Measurements from ENCODE around the gene UFM1. TPM values are rescaled to one million over a fixed set of nuclear protein-coding genes. Genes with fewer than 3 reads are reported as not detected.
A peak's percentile ranks its signal among the peaks of the same experiment; 100 is the strongest.

UFM1 gene
- total and polyA plus RNA-seq, 11 donors = 14.6 to 40.8 (median 27.9) TPM

DNA sequence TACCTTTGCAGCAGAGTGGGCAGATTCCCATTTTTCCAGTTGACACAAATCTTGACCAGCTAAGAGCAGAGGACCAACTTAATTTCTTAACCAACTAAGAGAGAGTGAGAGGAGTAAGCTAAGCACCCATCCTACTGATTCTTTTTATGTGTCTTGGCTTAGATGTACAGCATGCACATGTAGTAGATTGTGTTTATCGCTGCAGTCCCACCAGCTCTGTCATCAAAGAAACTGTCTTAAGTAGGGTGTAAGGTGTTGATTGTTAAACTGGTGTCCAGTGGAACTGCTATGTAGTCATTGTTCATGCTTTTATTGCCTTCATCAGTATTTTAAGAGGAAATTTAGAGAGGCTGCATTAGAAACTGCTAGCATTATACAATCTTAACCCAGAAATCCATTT lies 9.0 kb upstream of the UFM1 start:
- Histone ChIP-seq H3K27me3 (no peaks in the 10 kb centered on the region), H3K27ac (no peak overlapping the region), H3K9me3 (no peaks in the 10 kb centered on the region), H3K4me1 (no peaks in the 10 kb centered on the region), H3K4me3 (no peak overlapping the region), H3K36me3 (no peaks in the 10 kb centered on the region)
- DNase-seq (no peak), ATAC-seq (no peak)
- TF ChIP-seq, protein P1, sequence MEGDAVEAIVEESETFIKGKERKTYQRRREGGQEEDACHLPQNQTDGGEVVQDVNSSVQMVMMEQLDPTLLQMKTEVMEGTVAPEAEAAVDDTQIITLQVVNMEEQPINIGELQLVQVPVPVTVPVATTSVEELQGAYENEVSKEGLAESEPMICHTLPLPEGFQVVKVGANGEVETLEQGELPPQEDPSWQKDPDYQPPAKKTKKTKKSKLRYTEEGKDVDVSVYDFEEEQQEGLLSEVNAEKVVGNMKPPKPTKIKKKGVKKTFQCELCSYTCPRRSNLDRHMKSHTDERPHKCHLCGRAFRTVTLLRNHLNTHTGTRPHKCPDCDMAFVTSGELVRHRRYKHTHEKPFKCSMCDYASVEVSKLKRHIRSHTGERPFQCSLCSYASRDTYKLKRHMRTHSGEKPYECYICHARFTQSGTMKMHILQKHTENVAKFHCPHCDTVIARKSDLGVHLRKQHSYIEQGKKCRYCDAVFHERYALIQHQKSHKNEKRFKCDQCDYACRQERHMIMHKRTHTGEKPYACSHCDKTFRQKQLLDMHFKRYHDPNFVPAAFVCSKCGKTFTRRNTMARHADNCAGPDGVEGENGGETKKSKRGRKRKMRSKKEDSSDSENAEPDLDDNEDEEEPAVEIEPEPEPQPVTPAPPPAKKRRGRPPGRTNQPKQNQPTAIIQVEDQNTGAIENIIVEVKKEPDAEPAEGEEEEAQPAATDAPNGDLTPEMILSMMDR (IDR thresholded peaks at IDR 0.05) = no peak
- TF ChIP-seq POLR2A (IDR thresholded peaks at IDR 0.05) = no peak
- intact Hi-C loops (cut with DNase I) = loop anchor here in 2 of 10 donors (10.0 kb wide), 2 partner anchors 74 to 1276 kb away; no protein-coding TSS in a partner anchor
- WGBS, 4 donors = 85 to 97% (median 94%) methylated on average over 1 of the region's 1 CpG

DNA sequence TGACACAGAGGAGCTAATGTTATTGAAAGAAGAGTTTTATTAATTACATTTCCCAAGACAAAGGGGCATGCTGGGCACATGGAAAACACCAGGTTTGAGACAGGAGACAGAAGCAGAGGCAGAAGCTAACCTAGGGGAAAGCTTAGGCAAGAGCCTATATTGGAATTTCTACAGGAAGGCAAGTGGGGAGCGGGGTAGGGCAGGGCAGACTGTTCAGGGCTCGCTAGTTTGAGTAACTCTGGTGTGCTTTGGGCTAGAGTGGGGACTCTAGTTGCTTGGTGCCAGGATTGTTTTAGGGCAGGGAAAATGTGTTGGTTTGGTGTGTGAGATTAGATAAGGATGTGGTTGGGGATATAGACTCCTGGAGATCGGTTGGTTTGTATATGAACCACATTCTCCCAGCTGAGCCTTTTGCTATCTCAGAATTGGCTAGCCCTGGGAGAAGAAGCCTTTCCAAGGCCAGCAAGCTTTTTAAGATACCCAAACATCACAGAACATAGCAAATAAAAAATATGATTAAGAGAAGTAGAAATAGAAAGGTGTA lies 8.4 kb upstream of the UFM1 start:
- TF ChIP-seq, protein P1 (IDR thresholded peaks at IDR 0.05) = no peak
- TF ChIP-seq POLR2A (IDR thresholded peaks at IDR 0.05) = no peak
- no peak for DNase-seq
- 77 to 88% (median 82%) methylated on average over 3 of the region's 3 CpGs for WGBS, 4 donors
- intact Hi-C loops (cut with DNase I) = loop anchor here in 2 of 10 donors (10.0 kb wide), 2 partner anchors 74 to 1276 kb away; no protein-coding TSS in a partner anchor
- H3K4me3 ChIP-seq = no peak overlapping the region
- no peak for ATAC-seq
- no peaks in the 10 kb centered on the region for H3K36me3 ChIP-seq
- H3K27me3 ChIP-seq = no peaks in the 10 kb centered on the region
- H3K4me1 ChIP-seq = no peaks in the 10 kb centered on the region
- no peak overlapping the region for H3K27ac ChIP-seq
- H3K9me3 ChIP-seq = no peaks in the 10 kb centered on the region

DNA sequence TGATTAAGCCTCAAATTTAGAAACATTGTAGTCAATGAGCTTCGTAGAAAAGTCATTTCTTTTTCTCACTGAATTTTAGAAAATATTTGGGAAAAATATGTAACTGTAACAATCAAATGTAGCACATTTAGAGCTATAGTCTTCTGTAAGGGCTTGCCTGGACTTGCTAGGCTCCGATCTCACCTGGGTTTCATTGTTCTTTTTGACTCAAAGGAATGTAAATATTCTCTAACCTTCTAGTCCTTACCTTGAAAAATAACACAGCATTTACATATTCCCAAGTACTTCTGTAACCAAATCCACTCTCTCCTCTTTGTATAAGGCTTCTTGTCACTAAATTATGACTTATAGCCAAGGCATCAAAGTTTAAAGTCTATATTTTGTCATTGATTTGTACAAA lies 2.9 kb upstream of the UFM1 start:
- Histone ChIP-seq H3K4me3 (no peak overlapping the region), H3K9me3 (no peaks in the 10 kb centered on the region), H3K27ac (no peak overlapping the region), H3K36me3 (peaks cover 0 to 8% (median 0%) of the 10 kb centered on the region in 9 donors), H3K4me1 (peaks cover 0 to 21% (median 14%) of the 10 kb centered on the region in 12 donors), H3K27me3 (no peaks in the 10 kb centered on the region)
- TF ChIP-seq POLR2A (IDR thresholded peaks at IDR 0.05) = no peak
- TF ChIP-seq, protein P1 (IDR thresholded peaks at IDR 0.05) = no peak
- intact Hi-C loops (cut with DNase I) = loop anchor here in 2 of 10 donors (10.0 kb wide), 2 partner anchors 68 to 1282 kb away; no protein-coding TSS in a partner anchor
- no peak for DNase-seq
- ATAC-seq = no peak
- 80 to 85% (median 84%) methylated on average over 2 of the region's 2 CpGs for WGBS, 4 donors

DNA sequence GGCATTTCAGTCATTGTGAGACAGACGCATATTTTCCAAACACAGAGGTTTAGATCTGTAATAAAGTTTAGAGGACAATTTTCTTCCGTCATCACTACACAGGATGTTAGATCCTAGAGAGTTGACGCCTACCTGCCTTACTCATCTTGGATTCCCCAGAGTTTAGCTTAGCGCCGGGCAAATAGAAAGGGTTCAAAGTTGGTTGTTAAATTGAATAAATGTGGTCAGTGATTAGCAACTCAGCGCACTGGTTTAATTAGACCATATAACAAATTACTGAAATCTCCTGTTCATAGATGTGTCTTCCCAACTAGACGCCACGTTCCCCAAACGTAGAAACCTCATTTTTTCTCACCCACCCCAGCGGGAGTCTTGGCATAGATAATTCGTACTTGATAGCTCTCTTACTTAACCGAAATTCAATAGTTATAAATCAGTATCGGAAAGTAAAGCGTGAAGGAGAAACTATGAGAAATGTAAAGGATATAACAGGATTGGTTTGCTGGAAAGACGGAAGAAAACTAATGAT lies 726 bp upstream of the UFM1 start:
- no peaks in the 10 kb centered on the region for H3K27me3 ChIP-seq
- no peaks in the 10 kb centered on the region for H3K9me3 ChIP-seq
- ATAC-seq = peak in 2 of 4 donors; percentile 31 to 35
- no peak for DNase-seq
- peak overlapping the region; percentile 62 to 88 (median 81) for H3K4me3 ChIP-seq
- intact Hi-C loops (cut with DNase I) = loop anchor here in 2 of 10 donors (10.0 kb wide), 2 partner anchors 66 to 1284 kb away; no protein-coding TSS in a partner anchor
- H3K27ac ChIP-seq = peak overlapping the region; percentile 82 to 93 (median 88)
- 1 to 2% (median 1%) methylated on average over 15 of the region's 15 CpGs for WGBS, 4 donors
- no peak for TF ChIP-seq POLR2A (IDR thresholded peaks at IDR 0.05)
- TF ChIP-seq, protein P1 (IDR thresholded peaks at IDR 0.05) = no peak
- H3K4me1 ChIP-seq = peaks cover 0 to 27% (median 17%) of the 10 kb centered on the region in 12 donors
- H3K36me3 ChIP-seq = peaks cover 0 to 29% (median 7%) of the 10 kb centered on the region in 9 donors
